Stimulated activated CD8-positive, alpha-beta memory T cell treated with anti-CD3 and anti-CD28 coated beads, Interleukin-15, amount 100 ng/mL, for 4 hours (primary cell): ENCODE results near the gene WDFY1.

ENCODE experiments used
- DNase-seq, 2 donors: peaks; one replicate each; pipeline ENCODE4 v3.0.0-alpha.2; 2020; ENCODE audit warnings: low read depth in 2 of 2

The WDFY1 gene

GRCh38 chr2:223944703-223945531 is at the start of gene WDFY1:
Gene WDFY1 (minus strand): TSS chr2:223945335. CDS start chr2:223945284, 51 bp downstream.
- DNase-seq: peak; percentile 61 to 64

GRCh38 chr2:223994562-223995162 is 49.5 kb upstream of the WDFY1 start:
- no peak for DNase-seq

GRCh38 chr2:223993634-223994232 is 48.6 kb upstream of the WDFY1 start:
- DNase-seq: peak; percentile 13 to 38

- no peak for DNase-seq
Observed at GRCh38 chr2:223991611-223992010, 46.5 kb upstream of the WDFY1 start.

DNA sequence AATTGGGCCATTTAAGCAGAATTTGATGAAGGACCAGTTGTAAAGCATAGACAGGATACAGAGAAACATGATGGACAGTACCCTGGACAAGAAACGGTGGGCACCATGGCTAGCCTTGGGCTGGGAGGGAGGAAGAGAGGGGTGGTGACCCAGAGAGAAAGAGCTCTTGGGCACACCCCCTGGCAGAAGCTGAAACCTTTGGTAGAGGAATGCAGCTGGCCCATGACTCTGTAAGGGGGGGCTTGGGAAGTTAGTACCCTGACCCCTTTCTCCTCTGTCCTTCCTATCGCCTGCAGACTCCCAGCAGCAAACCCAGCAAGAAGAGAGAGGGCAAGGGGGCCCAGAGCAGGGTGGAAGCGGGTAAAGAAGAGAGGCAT is 44.7 kb upstream of the WDFY1 start:
- DNase-seq: no peak

DNA sequence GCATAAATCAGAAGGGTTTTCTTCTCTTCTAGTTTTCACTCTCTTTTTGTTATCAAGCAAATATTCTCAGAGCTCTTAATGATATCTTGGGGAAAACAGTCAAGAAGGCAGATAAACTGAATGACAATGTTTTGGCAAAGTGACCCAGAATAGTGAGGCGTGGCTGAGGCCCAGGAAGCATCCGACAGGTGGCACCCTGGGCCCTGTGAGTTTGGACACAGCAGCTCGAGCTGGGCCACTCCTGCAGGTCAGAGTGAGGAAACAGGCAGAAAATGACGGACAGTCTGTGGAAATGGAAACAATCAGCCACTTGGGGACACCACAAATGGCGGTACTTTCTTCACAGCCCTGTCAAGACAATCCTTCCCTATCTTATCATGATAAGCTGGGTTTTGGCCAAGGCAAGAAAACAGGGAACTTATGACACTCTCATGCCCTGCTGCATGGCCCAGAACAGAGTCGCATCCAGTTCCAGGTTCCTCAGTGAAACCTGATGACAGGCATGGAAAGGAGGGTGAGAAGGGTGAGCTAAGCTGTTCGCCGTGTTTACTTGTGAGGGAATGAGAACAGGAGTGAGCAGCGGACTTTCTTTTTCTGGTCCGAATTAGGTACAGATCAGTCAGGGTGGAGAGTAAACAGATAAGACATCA is 44.2 kb upstream of the WDFY1 start:
- no peak for DNase-seq

GRCh38 chr2:223981241-223981640 is 36.1 kb upstream of the WDFY1 start:
- DNase-seq: no peak

- no peak for DNase-seq
Observed at GRCh38 chr2:223980803-223981202, 35.7 kb upstream of the WDFY1 start.

DNA sequence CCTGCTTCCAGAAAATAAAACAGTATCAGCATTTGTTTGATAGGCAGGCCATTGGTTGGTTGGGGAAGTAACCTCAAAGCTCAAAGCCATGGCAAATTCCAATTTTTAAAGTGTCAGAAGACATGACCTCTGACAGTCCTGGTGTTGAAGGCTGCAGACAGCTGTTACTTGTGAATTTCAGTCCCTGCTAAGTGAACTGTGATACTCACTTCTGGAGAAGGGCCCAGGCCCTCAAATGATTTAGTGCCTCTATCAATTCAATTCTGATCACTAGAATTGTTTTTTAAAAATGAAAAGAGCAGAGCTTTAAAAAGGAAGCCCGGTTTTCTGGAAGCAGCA is 35.2 kb upstream of the WDFY1 start:
- DNase-seq: no peak

- no peak for DNase-seq
Observed at GRCh38 chr2:223979730-223980396, 34.7 kb upstream of the WDFY1 start.

DNA sequence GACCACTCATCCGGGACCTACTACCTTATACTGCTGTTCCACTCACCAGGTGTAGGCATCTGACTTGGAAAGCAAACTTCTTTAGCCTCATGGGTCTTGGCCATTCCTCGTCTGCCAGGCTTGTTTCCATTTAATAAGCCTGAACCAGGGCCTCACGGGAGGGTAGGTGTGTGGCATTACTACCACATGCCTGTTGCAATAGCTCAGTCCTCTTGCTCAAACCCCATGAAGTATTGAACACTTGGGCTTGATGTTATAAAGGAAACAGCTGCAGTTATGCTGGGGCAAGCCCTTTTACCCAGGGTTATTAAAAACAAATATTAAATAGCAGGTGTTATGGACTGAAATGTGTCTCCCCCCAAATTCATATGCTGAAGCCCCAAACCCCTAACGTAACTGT is 33.3 kb upstream of the WDFY1 start:
- DNase-seq: no peak

DNA sequence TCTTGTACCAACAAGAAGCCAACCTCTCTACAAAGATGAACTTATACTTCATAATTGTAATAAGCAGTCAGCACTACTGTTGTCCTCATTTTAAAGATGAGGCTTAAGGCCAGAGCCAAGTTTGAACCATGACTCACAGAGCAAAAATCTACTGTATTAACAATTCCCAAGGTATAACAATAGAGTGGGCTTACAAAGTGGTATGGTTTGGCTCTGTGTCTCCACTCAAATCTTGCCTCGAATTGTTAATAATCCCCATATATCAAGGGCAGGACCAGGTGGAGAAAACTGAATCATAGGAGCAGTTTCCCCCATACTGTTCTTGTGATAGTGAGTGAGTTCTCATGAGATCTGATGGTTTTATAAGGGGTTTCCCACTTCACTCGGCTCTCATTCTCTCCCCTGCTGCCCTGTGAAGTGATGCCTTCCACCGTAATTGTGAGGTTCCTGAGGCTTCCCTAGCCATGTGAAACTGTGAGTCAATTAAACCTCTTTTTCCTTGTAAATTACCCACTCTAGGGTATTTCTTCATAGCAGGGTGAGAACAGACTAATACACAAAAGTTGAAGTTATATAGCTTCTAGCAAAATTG is 31.6 kb upstream of the WDFY1 start:
- DNase-seq: no peak

- no peak for DNase-seq
Observed at GRCh38 chr2:223973606-223974005, 28.5 kb upstream of the WDFY1 start.

DNA sequence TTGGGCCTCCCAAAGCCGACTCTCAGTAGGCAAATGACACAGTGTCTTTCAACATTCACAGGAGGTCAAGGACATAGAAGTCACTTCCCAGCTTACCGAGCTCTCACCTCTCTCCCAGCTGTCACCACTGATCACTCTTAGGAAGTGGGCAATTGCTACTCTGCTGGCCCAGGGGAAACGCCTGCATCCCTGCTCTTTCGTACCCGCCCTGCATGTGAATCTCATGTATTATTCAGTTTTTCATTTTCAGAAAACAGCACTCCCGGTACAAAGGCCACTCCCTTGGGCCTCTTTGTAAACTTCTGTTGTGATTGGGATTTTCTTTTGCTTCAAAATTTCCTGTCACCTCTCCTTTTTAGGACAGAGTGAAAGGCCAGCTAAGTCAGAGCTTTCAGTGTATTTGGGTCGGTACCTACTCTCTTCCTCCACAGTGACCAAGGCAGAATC is 27.5 kb upstream of the WDFY1 start:
- DNase-seq: no peak

GRCh38 chr2:223971731-223972130 is 26.6 kb upstream of the WDFY1 start:
- DNase-seq: no peak

GRCh38 chr2:223970343-223971128 is 25.4 kb upstream of the WDFY1 start:
- DNase-seq: peak in 1 of 2 donors; percentile 27

GRCh38 chr2:223969856-223970255 is 24.7 kb upstream of the WDFY1 start:
- DNase-seq: no peak

- DNase-seq: no peak
Observed at GRCh38 chr2:223969315-223969714, 24.2 kb upstream of the WDFY1 start.

GRCh38 chr2:223967981-223968380 is 22.8 kb upstream of the WDFY1 start:
- no peak for DNase-seq

- no peak for DNase-seq
Observed at GRCh38 chr2:223959688-223960087, 14.6 kb upstream of the WDFY1 start.
